GM12864 (cell line): Measurements from ENCODE around the gene IL32.

Experiments
- DNase-seq: peaks from one replicate; pipeline ENCODE4 v3.0.0-alpha.2; 2011; ENCODE audit warnings: low read depth
- H3K4me3 ChIP-seq: 2 replicates; pipeline ENCODE4 v1.5.1; 2011; ENCODE audit warnings: mild to moderate bottlenecking, low read depth, low read length, control low read depth
- TF ChIP-seq, protein P1 (sequence below): IDR thresholded peaks from 2 replicates; pipeline ENCODE4 v1.5.1; 2011; ENCODE audit warnings: low read depth, mild to moderate bottlenecking, moderate library complexity, low read length, control low read depth, inconsistent platforms; ENCODE audit errors: missing control alignments

The IL32 gene

DNA sequence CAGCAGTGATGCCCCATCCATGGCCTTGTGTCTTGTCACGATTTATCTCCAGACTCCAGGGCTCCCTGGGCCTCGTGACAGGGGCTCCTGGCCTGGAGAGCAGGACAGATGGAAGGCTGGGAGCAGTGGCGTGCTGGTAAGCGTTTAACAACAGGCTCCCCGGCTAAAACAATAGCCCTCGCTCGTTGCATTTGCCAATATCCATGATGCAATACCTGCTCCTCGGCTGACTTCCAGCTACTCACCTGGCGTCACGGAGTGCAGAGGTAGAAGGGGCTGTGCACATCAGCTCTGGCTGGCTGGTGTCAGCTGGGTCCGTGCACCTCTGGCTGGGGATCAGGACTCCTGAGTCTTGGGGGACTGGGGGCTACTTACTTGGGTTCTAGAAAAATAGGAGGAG lies 27.2 kb upstream of the IL32 start:
- TF ChIP-seq, protein P1, sequence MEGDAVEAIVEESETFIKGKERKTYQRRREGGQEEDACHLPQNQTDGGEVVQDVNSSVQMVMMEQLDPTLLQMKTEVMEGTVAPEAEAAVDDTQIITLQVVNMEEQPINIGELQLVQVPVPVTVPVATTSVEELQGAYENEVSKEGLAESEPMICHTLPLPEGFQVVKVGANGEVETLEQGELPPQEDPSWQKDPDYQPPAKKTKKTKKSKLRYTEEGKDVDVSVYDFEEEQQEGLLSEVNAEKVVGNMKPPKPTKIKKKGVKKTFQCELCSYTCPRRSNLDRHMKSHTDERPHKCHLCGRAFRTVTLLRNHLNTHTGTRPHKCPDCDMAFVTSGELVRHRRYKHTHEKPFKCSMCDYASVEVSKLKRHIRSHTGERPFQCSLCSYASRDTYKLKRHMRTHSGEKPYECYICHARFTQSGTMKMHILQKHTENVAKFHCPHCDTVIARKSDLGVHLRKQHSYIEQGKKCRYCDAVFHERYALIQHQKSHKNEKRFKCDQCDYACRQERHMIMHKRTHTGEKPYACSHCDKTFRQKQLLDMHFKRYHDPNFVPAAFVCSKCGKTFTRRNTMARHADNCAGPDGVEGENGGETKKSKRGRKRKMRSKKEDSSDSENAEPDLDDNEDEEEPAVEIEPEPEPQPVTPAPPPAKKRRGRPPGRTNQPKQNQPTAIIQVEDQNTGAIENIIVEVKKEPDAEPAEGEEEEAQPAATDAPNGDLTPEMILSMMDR = no peak
- DNase-seq = no peak
- no peak overlapping the region for H3K4me3 ChIP-seq

DNA sequence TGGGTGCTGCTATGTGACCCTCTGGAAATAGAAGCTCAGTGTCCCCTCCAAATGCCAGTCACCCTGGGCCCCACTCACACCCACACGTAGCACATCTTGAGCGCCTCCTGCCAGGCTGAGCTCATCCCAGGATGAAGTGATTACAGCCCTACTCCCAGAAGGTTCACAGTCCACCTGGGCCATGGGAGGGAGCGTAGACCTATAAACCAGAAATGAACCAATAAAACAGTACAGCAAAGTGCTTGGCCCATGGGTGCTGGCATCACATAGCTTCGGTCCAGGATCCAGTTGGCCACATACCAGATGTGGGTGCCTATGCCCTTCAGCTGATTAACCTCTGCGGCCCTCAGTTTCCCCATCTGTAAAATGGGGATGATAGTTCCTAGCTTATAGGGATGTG lies 26.5 kb upstream of the IL32 start:
- DNase-seq = no peak
- no peak overlapping the region for H3K4me3 ChIP-seq
- TF ChIP-seq, protein P1 = no peak

DNA sequence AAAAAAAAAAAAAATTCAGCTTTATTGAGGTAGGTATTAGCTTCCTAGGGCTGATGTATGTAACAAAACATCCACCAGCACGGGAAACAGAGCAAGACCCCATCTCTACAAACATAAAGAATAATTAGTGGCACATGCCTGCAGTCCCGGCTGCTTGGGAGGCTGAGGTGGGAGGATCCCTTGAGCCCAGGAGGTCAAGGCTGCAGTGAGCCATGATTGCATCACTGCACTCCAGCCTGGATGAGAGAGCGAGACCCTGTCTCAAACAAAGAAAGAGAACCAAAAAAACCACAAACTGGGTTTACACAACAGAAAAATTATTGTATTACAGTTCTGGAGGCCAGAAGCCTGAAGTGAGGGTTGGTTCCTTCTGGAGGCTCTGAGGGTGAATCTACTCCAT lies 23.1 kb upstream of the IL32 start:
- TF ChIP-seq, protein P1 = no peak
- no peak for DNase-seq
- no peak overlapping the region for H3K4me3 ChIP-seq

DNA sequence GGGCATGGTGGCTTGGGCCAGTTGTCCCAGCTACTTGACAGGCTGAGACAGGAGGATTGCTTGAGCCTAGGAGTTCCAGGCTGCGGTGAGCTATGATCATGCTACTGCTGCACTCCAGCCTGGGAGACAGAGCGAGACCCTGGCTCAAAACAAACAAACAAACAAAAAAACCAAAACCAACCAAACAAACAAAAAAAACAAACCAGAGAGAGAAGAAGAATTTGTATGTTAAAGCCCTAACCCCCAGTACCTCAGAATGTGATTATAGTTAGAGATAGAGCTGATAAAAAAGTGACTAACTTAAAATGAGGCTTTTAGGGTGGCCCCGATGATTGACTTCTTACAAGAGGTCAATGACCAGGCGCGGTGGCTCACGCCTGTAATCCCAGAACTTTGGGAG lies 20.7 kb upstream of the IL32 start:
- TF ChIP-seq, protein P1 = no peak
- DNase-seq = no peak
- no peak overlapping the region for H3K4me3 ChIP-seq

DNA sequence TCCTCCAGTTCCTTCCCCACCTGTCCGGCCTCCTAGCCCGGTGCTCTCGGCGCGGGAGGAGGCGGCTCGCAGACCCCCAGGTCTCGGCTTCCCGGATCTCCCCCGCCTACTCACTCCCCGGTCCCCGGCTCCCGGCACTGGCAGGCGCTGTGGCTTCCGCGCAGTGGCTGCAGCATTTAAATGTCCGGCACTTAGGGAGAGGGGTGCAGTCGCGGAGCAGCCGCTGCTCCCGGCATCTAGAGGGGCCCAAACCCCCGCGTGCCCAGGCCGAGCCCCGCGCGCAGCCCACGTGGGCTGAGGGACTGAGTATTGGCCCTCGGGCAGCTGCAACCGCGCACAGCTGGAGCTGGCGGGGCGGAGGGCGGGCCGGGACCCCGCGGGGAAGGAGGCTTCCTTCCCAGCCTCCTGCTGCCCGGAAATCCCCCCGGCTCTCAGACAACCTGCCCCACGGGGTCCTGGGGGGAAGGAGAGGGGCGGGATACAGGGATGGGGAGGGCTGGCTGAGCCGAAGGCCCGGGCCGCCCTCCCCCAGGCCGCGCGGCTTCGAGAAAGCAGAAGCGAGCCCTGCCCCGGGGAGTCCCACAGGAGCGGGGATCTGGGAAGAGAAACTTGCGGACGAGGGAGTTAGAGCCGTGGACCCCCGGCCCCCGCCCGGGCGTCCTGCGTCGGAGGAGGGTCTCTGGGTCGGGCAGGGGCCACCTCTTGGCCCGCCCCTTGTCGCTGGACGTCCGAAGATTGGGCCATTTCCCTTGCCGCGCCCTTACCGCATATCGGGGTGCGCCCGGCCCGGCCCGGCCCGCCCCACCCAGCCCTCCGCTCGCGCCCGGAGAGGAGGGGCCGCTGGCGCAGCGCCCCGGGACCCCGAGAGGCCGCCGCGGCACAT lies 19.4 kb upstream of the IL32 start, which contains the start of gene MMP25:
Gene MMP25, plus strand, starts transcription at position 804 of the 883 bp plus-strand sequence. CDS start 357 bp downstream, outside the sequence.
- no peak for DNase-seq
- H3K4me3 ChIP-seq = peak within 1 kb of the TSS; percentile 51
- TF ChIP-seq, protein P1 = no peak

DNA sequence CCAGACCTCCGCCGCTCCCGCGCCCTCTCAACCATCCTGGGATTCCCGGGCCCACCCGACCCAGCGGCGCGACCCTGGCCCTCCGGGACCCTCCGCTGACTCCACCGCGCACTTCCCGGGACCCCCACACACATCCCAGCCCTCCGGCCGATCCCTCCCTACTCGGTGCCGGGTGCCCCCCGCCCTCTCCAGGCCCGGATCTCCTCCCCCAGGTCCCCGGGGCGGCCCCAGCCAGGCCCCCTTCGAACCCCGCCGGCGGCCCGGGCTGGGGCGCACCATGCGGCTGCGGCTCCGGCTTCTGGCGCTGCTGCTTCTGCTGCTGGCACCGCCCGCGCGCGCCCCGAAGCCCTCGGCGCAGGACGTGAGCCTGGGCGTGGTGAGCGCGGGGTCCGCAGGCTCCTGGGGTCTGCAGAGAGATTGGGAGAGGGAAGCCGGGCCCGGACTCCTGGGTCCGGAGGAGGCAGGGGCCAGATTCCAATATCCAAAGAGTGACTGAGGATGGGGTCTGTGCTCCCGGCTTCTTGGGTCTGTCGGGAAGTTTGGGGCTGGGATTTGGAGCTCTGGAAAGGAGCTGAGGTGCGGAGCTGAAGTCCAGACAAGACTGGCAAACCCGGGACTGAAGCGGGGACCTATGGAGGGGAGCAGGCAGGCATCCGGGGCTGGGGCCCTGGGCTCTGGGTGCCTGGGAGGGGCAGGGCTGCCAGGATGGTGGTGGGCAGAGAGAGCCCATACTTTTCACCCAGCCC lies 18.6 kb upstream of the IL32 start:
- H3K4me3 ChIP-seq = no peak overlapping the region
- no peak for DNase-seq
- TF ChIP-seq, protein P1 = no peak
